Measurements from ENCODE around the gene COL5A1. TPM values are rescaled to one million over a fixed set of nuclear protein-coding genes. Genes with fewer than 3 reads are reported as not detected.

Gene COL5A1
- polyA plus RNA-seq, 12 donors: 97.3 to 862 (median 434) TPM

GRCh38 chr9:134888603-134889190, 247.1 kb downstream of the COL5A1 start:
- no peak for DNase-seq

GRCh38 chr9:134889386-134890154, 248.0 kb downstream of the COL5A1 start:
- DNase-seq: no peak

- no peak for DNase-seq
Observed at GRCh38 chr9:134890155-134890495, 248.5 kb downstream of the COL5A1 start.

DNA sequence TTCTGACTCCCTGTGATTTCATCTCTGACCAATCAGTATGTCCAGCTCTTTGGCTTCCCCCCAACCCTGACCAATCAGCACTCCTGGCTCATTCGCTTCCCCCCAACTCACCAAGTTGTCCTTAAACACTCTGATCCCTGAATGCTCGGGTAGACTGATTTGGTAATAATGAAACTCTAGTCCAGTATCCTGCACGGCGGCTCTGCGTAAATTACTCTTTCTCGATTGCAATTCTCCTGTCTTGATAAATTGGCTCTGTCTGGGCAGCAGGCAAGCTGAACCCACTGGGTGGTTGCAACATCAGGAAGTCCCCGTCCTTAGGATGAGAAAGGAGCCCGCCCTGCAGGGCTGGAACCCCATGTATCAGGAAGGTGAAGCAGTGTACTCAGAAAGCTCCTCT, 249.4 kb downstream of the COL5A1 start:
- no peak for DNase-seq

- DNase-seq: no peak
Observed at GRCh38 chr9:134891713-134892112, 250.1 kb downstream of the COL5A1 start.

DNA sequence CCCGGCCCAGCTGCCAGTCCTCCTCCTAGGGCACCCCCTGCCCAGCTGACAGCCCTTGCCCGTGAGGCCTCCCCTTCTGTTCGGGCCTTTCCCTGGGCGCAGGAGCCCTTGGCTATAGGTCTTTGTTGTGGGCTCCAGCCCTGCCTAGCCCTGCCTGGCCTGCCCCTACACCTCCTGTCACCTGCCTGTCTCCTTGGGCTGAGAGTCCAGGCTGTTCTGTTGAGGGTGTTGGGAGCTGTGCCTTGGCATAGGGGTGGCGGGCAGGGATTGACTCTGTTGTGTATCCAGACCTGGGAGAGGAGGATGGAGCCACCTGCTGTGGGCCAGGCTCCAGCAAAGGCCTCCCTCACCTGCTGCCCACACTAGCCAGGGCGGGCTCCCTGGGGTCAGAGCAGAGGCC, 250.6 kb downstream of the COL5A1 start:
- DNase-seq: no peak

DNA sequence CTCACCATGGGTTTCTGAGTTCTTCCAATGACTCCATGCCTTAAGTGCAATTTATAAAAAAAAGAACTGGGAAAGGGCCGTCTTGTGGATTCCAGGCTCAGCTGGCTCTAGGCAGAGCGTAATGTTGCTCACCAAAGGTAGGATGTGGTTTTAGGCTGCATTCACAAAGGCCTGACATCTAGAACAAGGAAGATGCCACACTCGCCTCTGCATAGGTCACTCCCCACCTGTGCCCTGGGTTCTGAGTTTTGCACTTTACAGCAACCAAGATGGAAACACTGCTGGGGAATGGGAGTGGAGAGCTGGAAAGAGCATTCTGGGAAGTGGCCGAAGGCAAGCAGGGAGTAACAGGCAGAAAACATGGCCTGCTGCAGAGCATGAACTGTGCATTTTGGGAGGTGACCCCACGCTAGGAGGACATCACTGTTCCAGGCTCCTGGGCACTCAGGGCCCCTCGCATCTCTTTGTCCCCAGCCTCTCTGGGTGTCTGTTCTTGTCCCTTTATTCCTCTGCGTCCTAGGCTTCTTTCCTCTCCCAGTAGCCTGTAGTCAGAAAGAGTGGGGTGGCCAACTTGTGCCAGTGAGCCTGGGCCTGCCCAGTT, 251.3 kb downstream of the COL5A1 start:
- no peak for DNase-seq

Other genes starting within 250 kb of the COL5A1 start
- under 1 TPM in 1 of 12 donors, not detected in 11; 0.20 TPM for gene FCN2, start 239.0 kb downstream of the COL5A1 start, polyA plus RNA-seq (ENCODE audit: insufficient read length in 12 of 12)

Measured in muscle of arm (tissue), 12 donors.